HG02852 (cell line): Measurements from ENCODE around the gene C1orf87.
A peak's percentile ranks its signal among the peaks of the same experiment; 100 is the strongest.

ENCODE experiments used
- ATAC-seq: cut with Tn5 transposase; IDR thresholded peaks from one replicate; pipeline ENCODE4 v1.9.1; 2021; ENCODE audit warnings: mild to moderate bottlenecking, moderate library complexity; ENCODE audit not compliant: unreplicated experiment

The C1orf87 gene

DNA sequence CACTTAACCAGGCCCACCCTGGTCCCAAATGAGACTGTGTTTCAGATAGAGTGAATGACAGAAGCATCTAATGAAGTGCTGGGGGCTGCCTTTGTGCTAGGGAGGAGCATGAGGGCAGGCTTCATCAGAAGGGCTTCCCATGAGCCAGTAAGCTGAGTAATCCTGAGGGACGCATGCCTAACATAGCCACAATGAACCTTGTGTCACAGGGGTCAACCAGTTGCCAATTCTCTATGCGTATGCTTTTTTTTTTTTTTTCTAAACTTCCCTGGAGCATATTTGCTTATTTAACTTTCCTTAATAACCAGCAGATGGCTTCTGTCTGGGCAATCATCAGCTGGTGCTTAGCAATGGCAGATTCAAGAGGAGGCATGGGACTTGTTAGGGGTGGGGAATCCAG is 121.5 kb downstream of the C1orf87 start:
- no peak for ATAC-seq

DNA sequence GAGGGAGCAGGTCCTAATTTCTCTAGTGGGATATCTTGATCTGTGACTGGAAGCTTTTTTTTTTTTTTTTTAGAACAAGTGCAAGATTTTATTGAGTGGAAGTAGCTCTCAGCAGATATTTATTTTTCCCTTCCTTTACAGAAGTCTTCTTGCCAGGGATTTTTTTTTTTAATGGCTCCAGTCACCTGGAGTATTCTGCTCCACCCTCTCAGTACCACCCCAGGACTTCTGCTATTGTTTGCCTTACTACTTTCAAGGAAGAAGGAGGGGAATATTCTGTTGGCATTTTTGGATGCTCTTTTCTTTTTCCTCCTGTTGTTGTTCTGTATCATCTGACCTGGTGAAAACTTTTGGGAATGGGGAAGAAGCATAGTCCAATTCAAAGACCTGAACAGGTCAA is 123.9 kb downstream of the C1orf87 start:
- ATAC-seq: no peak

DNA sequence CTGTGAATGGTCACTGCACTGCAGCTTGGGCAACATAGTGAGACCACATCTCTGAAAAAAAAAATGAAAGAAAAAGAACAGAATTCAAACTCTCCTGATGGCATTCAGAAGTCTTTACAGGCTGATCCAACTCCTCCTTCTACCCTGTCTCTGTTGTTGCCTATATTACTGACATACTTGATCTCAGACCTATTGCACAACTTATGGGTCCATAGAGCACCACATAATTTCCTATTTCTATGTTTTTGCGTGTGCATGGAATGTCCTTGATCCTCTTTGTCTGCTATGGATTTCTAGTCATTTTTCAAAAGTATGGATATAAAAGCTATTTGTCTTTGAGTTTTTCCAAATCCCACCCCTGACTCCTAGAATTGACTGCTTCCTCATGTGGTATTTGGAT is 124.6 kb downstream of the C1orf87 start:
- no peak for ATAC-seq

DNA sequence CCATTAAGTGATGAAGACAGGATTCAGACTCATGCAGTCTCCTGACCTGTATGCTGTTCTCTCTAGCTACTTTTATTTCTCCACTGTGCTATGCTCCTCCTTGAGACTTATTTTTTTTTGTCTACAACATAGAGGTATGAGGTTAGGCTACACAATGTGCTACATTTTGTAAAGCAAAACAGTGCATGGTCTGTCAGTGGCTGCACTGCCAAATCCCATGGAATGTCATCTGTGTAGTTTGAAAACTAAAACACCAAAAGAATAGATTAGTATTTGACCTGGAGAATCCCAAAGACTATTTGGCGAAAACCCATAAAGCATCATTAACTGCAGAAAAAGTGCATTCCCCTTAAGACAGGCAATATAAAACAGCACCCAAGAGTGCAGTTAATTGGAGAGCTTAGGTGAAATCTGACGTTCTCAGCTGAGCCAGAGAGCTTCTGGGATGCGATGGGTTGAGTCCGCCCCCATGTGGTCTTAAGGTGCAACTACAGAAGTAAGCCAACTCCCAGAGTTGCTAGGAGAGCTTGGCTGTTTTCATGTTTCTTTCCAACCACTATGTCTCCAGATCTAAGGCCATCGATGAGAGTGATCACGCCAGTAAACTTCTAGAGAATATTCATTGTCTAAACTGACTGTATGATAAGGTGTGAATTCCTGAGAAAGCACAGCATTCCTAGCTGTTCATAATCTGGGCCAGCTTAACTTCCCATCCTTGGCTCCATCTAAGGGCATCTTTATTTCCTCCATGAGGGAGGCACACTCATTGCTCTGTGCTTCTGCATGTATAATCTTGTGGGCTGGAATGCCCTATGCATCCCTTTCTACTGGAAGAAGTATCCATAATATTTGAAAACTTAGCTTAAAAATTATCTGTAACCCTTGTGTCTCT is 126.3 kb downstream of the C1orf87 start:
- ATAC-seq: peak; percentile 96

DNA sequence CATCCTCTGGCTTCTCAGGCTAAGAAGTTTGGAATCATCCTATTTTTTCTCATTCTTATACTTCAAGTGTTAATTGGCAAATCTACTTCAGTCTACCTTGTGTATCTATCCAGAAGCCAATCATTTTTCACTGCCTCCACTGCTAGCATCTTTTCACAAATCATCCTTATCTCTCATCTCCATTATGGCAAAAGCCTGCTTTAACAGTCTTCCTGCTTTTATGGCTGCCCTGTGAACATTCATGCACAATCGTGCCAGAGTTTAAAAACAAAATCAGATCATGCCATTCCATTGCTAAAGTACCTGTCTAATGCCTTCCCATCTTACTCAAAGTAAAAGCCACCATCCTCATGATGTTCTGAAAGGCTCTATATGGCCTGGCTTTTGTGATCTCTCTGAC is 127.8 kb downstream of the C1orf87 start:
- no peak for ATAC-seq
